ENCODE results near the gene LMTK3.
A peak's percentile ranks its signal among the peaks of the same experiment; 100 is the strongest.
"Not testable (repeated sequence)": the region's sequence is repeated elsewhere in the genome, so short reads cannot be mapped to it uniquely, and the experiment has no call there.

LMTK3 gene

DNA sequence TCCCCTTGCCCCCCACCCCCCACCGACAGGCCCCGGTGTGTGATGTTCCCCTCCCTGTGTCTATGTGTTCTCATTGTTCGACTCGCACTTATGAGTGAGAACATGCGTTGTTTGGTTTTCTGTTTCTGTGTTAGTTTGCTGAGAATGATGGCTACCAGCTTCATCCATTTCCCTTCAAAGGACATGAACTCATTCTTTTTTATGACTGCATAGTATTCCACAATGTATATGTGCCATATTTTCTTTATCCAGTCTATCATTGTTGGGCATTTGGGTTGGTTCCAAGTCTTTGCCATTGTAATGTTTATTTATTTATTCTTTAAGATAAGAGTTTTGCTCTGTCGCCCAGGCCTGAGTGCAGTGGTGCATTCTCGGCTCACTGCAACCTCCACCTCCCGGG, 26.4 kb upstream of the LMTK3 start:
- not testable (repeated sequence) for DNase-seq

- DNase-seq = no peak
These were observed 25.9 kb upstream of the LMTK3 start for GRCh38 chr19:48537541-48537940.

DNA sequence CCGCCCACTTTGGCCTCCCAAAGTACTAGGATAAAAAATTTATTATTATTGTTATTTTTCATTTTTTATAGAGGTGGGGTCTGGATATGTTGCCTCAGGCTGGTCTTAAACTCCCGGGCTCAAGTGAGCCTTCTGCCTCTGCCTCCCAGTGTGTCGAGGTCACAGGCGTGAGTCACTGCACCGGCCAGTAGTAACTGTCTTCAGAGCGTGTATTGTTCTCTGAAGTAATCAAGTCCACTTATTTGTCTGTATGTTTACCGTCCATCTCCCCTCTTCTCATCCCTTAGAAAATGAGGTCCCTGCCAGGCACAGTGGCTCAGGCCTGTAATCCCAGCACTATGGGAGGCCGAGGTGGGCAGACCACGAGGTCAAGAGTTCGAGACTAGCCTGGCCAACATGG, 22.1 kb upstream of the LMTK3 start:
- no peak for DNase-seq

- no peak for DNase-seq
These were observed 19.1 kb upstream of the LMTK3 start for GRCh38 chr19:48530770-48531169.

- no peak for DNase-seq
These were observed 18.6 kb upstream of the LMTK3 start for GRCh38 chr19:48530066-48530720.

GRCh38 chr19:48529156-48529555, 17.5 kb upstream of the LMTK3 start:
- no peak for DNase-seq

DNA sequence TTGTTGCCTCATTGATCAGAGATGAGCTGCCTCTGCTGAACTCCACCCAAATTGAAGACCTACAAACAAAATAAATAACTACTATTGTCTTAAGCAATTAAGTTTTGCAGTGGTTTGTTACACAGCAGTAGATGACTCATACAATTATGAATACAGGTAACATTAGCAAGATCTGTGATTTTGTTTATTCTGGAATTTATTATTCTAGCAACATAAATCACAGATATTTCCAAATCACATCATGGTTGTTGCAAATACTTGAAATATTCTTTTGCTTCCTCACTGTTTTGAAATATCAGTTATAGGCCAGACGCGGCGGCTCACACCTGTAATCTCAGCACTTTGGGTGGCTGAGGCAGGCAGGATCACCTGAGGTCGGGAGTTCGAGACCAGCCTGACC, 13.1 kb upstream of the LMTK3 start:
- no peak for DNase-seq

- no peak for DNase-seq
These were observed 12.6 kb upstream of the LMTK3 start for GRCh38 chr19:48524221-48524620.

GRCh38 chr19:48520134-48520533, 8.5 kb upstream of the LMTK3 start:
- DNase-seq = no peak

DNA sequence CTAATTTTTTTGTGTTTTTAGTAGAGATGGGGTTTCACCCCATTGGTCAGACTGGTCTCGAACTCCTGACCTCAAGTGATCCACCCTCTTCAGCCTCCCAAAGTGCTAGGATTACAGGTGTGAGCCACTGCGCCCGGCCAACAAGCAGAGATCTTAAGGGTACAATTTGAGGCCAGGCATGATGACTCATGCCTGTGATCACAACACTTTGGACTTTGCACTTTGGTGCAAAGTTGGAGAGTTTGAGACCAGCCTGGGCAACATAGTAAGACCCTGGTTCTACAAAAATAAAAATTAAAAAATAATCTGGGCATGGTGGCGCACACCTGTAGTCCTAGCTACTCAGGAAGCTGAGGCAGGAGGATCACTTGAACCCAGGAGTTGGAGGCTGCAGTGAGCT, 7.8 kb upstream of the LMTK3 start:
- not testable (repeated sequence) for DNase-seq

- no peak for DNase-seq
These were observed 6.6 kb upstream of the LMTK3 start for GRCh38 chr19:48518207-48518606.

DNA sequence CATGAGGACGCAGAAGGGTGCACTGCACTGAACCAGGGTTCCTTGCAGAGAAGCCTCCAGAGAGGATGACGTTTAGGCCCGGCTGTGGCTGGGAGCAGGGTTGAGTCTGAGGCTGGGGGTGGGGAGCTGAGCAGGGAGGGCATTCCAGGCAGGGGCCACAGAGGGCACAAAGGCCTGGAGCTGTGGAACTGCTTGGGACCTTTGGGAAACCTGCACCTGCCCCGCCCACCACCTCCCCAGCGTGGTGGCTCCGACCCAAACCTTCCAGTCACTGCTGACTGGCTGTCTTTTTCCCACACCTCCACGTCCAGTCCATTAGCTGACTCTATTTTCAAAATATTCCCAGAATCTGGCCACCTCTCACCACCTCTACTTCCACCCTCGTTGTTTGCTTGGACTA, 4.9 kb upstream of the LMTK3 start:
- DNase-seq = no peak

- DNase-seq = no peak
These were observed 2.5 kb upstream of the LMTK3 start for GRCh38 chr19:48514123-48514458.

- DNase-seq = no peak
These were observed 1.9 kb upstream of the LMTK3 start for GRCh38 chr19:48513289-48514122.

DNA sequence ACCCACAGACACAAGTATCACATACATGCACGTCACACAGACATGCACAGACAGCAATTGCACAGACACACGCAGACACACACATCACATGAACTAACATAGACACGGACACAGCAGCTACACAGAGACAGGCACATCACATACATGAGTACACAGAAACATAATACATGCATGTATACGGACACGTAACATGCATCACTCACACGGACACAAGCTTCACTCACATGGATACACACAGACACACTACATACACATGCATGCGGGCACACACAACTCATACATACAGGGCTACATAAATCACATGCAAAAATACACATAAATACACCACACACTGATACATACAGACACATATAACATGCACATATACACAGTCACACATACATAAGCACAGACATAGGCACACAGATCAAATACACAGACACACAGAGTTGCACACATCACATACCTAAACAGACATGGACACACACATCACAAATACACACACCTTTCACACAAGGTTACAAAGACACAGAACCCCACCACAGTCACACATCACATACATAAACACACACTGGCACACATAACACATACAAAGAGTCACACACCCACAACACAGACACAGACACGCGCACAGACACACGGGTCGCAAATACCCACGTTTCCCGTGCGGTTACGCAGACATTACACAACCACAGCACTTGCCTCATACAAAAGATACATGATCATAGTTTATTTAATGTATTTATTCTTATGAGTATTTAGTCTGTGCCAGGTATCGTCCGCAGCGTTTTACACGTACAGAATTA, 1.1 kb upstream of the LMTK3 start:
- no peak for DNase-seq

GRCh38 chr19:48511321-48511731, 309 bp downstream of the LMTK3 start:
- no peak for DNase-seq

- peak; percentile 81 for DNase-seq
These were observed 990 bp downstream of the LMTK3 start for GRCh38 chr19:48510421-48511268.

DNA sequence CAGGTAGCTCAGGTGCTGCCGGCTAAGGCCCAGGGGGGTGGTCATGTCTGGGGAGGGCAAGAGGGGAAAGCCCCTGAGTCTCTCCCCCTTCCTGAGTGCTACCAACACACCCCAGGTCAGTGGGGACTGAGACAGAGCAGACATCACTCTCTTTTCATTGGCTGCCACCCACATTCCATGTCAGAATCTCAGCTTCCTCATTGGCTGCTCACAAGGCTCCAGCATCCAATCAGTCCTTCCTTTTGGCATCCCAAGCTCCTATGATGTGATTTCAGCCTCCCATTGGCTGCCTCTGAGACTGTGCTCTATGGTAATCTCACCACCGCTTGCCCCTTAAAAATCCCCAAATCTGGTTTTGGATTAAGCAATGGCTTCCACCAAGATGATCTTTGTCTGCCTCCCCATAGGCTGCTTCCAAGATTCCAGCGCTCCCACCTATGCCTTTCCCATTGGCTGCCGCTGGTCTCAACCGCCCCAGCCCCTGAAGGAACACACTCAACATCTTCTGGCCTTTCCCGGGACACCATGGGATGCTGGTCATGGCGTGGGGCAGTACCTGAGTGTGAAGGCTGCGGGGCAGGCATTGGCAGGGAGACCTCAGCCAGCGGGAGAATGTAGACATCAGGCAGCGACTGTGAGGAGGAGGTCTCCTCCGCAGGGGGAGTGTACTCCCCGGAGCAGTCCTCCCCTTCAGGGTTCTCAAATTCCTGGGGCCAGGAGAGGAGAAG, 2.0 kb downstream of the LMTK3 start:
- no peak for DNase-seq

DNA sequence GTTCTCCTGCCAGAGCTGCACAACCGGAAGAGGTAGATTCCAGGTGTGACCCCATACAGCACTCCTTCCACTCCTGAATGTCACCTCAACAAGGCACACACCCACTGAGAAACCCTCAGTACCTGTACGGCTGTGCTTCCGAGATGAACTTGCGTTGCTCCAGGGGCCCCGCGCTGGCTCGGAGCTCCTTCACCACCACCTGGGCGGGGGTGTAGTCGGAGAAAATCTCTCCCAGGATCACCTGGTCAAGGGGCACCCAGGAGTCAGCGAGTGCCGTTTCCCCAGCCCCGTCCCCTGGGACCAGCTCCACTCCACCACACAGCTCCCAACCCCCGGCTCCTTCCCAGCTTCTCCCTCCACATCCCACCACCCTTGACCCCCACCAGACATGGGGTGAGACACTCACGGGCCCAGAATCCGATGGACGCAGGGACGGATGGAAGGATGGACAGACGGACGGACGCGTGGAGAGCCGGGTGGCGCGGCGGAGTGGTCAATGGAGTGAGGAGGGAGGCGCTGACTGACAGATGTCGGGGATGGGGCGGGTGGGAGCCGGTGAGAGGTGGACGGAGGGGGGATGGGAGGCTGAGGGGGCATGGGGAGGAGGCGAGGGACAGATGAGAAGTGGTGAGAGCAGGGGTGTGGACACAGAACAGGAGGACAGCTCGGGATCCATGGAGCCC, 2.8 kb downstream of the LMTK3 start:
- no peak for DNase-seq

DNA sequence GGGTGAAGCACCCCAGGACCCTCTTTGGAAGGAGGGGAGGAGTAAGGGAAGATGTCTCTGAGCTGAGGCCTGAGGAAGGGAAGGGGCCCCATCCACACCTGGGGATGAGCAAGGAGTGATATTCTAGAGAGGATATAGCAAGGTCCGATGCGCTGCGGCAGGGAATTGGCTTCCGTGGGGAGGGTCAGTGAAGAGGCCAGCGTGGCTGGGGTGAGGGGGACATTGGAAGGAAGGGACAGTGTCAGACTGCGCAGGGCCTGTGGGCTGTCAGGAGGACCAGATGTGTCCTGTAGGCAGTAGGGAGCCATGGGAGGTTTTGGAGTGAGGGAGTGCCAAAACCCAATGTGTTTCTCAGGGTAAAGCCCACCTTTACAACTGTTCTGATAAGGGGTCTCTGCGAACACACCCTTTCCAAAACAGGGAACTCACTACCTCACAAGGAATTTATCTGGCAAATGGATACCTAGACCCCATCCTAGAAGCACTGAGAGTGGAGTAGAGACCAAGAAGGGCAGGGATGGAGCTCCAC, 3.7 kb downstream of the LMTK3 start:
- no peak for DNase-seq

- DNase-seq = no peak
These were observed 5.4 kb downstream of the LMTK3 start for GRCh38 chr19:48506138-48506733.

All from right forelimb (tissue), 1 donor.